Nephron (organoid): ENCODE measurements around the gene RAB11FIP4.
A peak's percentile ranks its signal among the peaks of the same experiment; 100 is the strongest.

Experiments
- H3K27ac Mint-ChIP-seq, 3 experiments: 2 replicates each; pipeline ENCODE4 v1.8.0; 2020; ENCODE audit warnings: mixed read lengths in 3 of 3, mild to moderate bottlenecking in 2 of 3, moderate library complexity in 1 of 3
- H3K27me3 Mint-ChIP-seq: 2 replicates; pipeline ENCODE4 v1.8.0; 2021; ENCODE audit warnings: low read depth, mild to moderate bottlenecking, moderate library complexity, mixed read lengths
- H3K36me3 Mint-ChIP-seq: 2 replicates; pipeline ENCODE4 v1.8.0; 2020; ENCODE audit warnings: low read depth, mixed read lengths
- H3K4me1 Mint-ChIP-seq: 2 replicates; pipeline ENCODE4 v1.8.0; 2020; ENCODE audit warnings: mixed read lengths
- H3K4me3 Mint-ChIP-seq, 3 experiments: 2 replicates each; pipeline ENCODE4 v1.8.0; 2020; ENCODE audit warnings: mild to moderate bottlenecking in 3 of 3, mixed read lengths in 3 of 3, moderate library complexity in 2 of 3
- H3K9me3 Mint-ChIP-seq: 2 replicates; pipeline ENCODE4 v1.8.0; 2020; ENCODE audit warnings: mixed read lengths
- TF ChIP-seq, protein P1 (sequence below), 3 experiments: fragments of 200-600 bp; sonication (generic); IDR thresholded peaks; one replicate each; pipeline ENCODE4 v1.5.0; 2021; ENCODE audit warnings: antibody characterized with exemption in 3 of 3; ENCODE audit not compliant: unreplicated experiment in 3 of 3

Gene RAB11FIP4

GRCh38 chr17:31393749-31394146 lies 2.3 kb downstream of the RAB11FIP4 start:
- TF ChIP-seq, protein P1, sequence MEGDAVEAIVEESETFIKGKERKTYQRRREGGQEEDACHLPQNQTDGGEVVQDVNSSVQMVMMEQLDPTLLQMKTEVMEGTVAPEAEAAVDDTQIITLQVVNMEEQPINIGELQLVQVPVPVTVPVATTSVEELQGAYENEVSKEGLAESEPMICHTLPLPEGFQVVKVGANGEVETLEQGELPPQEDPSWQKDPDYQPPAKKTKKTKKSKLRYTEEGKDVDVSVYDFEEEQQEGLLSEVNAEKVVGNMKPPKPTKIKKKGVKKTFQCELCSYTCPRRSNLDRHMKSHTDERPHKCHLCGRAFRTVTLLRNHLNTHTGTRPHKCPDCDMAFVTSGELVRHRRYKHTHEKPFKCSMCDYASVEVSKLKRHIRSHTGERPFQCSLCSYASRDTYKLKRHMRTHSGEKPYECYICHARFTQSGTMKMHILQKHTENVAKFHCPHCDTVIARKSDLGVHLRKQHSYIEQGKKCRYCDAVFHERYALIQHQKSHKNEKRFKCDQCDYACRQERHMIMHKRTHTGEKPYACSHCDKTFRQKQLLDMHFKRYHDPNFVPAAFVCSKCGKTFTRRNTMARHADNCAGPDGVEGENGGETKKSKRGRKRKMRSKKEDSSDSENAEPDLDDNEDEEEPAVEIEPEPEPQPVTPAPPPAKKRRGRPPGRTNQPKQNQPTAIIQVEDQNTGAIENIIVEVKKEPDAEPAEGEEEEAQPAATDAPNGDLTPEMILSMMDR (IDR thresholded peaks at IDR 0.05; ENCODE audit: unreplicated experiment in 3 of 3), result no peak
- no peak overlapping the region for H3K27ac Mint-ChIP-seq
- H3K9me3 Mint-ChIP-seq, result no peaks in the 10 kb centered on the region
- peaks cover 5% of the 10 kb centered on the region for H3K4me1 Mint-ChIP-seq
- peaks cover 64% of the 10 kb centered on the region for H3K27me3 Mint-ChIP-seq
- peak overlapping the region; percentile 49 to 70 (median 61) for H3K4me3 Mint-ChIP-seq
- no peaks in the 10 kb centered on the region for H3K36me3 Mint-ChIP-seq

GRCh38 chr17:31394544-31394943 lies 3.1 kb downstream of the RAB11FIP4 start:
- H3K36me3 Mint-ChIP-seq, result no peaks in the 10 kb centered on the region
- peaks cover 56% of the 10 kb centered on the region for H3K27me3 Mint-ChIP-seq
- H3K4me1 Mint-ChIP-seq, result peaks cover 5% of the 10 kb centered on the region
- peak overlapping the region; percentile 56 to 77 (median 62) for H3K4me3 Mint-ChIP-seq
- TF ChIP-seq, protein P1 (IDR thresholded peaks at IDR 0.05; ENCODE audit: unreplicated experiment in 3 of 3), result no peak
- H3K9me3 Mint-ChIP-seq, result no peaks in the 10 kb centered on the region
- no peak overlapping the region for H3K27ac Mint-ChIP-seq

GRCh38 chr17:31397256-31397939 lies 5.9 kb downstream of the RAB11FIP4 start:
- H3K9me3 Mint-ChIP-seq, result no peaks in the 10 kb centered on the region
- H3K27me3 Mint-ChIP-seq, result peaks cover 42% of the 10 kb centered on the region
- no peaks in the 10 kb centered on the region for H3K36me3 Mint-ChIP-seq
- H3K4me1 Mint-ChIP-seq, result peaks cover 5% of the 10 kb centered on the region
- no peak overlapping the region for H3K27ac Mint-ChIP-seq
- TF ChIP-seq, protein P1 (IDR thresholded peaks at IDR 0.05; ENCODE audit: unreplicated experiment in 3 of 3), result no peak
- H3K4me3 Mint-ChIP-seq, result no peak overlapping the region

GRCh38 chr17:31398381-31399311 lies 7.2 kb downstream of the RAB11FIP4 start:
- Mint-ChIP-seq H3K27ac (no peak overlapping the region), H3K36me3 (no peaks in the 10 kb centered on the region), H3K4me1 (peaks cover 5% of the 10 kb centered on the region), H3K9me3 (no peaks in the 10 kb centered on the region), H3K4me3 (no peak overlapping the region), H3K27me3 (peaks cover 34% of the 10 kb centered on the region)
- TF ChIP-seq, protein P1 (IDR thresholded peaks at IDR 0.05; ENCODE audit: unreplicated experiment in 3 of 3), result no peak

GRCh38 chr17:31400481-31400950 lies 9.0 kb downstream of the RAB11FIP4 start:
- peaks cover 25% of the 10 kb centered on the region for H3K27me3 Mint-ChIP-seq
- no peak overlapping the region for H3K4me3 Mint-ChIP-seq

More at GRCh38 chr17:31400481-31400950, 9.0 kb downstream of the RAB11FIP4 start:
- H3K9me3 Mint-ChIP-seq, result no peaks in the 10 kb centered on the region
- TF ChIP-seq, protein P1 (IDR thresholded peaks at IDR 0.05; ENCODE audit: unreplicated experiment in 3 of 3), result no peak
- H3K4me1 Mint-ChIP-seq, result no peaks in the 10 kb centered on the region
- H3K27ac Mint-ChIP-seq, result no peak overlapping the region
- H3K36me3 Mint-ChIP-seq, result no peaks in the 10 kb centered on the region
